ENCODE results near the gene RELT.

The RELT gene

DNA sequence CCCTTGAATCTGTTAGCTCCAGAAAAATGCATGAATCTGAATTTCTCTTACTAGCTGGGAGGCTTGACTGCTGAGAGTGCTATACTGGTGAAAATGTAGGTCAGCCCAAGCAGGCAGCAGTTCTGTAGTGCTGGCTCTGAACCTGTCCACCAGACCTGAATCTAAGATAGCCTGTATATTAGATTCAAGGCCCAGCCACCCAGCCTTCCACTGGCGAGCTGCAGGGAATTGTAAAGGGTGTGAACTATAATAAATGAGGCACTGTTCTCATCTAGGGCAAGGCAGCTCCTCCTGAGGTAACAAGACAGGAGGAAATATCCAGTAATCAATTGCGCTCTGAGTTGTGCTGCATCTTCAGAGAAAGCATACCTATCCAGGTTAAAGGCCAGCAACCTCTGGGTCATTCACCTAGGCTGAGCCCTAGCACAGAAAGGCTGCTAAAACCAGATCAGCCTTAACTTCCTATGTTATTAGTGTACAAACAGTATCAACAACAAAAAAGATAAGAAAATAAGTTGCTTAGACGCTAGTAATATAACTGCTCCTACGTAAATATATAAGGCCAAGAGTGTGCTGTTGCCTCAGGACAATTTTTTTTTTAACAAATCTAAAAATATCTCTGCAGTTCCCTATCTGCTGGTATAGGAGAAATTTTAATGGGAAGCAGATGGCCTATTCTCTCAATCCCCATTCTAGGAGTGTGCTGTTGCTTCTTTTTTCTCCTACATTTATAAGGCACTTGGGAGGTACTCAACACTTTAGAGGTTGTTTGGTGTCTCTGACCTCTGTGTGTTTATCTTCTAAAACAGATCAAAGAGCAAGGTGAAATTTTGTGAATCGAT is 63.0 kb downstream of the RELT start:
- DNase-seq = no peak

DNA sequence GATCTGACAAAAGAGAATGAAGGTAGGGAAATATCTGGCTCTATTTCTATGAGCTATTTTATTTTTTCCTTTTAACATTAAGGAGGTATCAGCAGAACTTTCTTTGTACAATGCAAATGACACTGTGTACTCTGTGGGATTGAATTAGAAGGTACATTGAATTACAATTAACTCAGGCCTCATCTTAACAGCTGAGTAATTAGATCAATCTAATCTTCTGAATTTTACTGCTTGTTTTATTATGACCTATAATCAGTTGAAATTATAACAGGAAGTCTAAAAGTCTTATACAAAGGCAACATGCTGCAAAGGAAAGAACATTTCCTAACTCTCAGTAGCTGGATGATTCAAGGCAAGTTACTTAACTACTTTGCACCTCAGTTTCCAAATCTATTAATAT is 69.8 kb downstream of the RELT start:
- DNase-seq = no peak

DNA sequence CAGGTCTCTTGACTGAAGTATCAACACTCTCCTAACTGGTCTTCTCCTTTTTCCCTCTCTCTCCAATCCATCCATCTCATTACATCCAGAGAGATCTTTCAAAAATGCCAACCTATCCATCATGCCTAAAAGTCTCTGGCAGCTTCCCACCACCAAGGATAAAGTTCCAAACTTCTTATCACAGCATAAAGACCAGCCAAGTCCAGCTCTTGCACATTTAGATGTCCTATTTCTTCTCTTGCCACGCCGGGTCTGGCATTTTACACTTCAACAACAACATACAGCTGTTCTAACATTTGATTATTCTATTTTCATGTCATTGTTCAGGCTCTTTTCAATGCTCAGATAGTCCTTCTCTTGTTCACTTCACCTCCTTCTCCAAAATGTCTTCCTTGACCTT is 70.6 kb downstream of the RELT start:
- no peak for DNase-seq

Data from stimulated activated CD4-positive, alpha-beta T cell treated with anti-CD3 and anti-CD28 coated beads, Interleukin-4, amount 100 ng/mL, for 24 hours (primary cell).